ENCODE measurements around the gene ZNF804B. TPM values are rescaled to one million over a fixed set of nuclear protein-coding genes. Genes with fewer than 3 reads are reported as not detected.

Gene ZNF804B
- total RNA-seq, 4 donors from 2014 or later, result not detected

DNA sequence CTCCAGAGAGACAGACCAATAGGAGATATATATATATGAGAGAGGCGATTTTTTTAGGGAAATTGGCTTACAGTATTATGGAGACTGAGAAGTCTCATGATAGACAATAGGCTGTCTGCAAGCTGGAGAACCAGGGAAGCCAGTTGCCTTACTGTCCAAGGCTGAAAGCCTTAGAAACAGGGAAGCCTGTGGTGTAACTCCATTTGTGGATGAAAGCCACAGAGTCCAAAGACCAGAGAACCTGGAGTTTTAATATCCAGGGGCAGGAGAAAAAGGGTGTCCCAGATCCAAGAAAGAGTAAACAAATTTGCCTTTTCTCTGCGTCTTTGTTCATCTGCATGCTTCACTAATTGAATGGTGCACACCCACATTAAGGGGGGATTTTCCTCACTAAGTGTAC is 107.7 kb downstream of the ZNF804B start:
- TF ChIP-seq, protein P1, sequence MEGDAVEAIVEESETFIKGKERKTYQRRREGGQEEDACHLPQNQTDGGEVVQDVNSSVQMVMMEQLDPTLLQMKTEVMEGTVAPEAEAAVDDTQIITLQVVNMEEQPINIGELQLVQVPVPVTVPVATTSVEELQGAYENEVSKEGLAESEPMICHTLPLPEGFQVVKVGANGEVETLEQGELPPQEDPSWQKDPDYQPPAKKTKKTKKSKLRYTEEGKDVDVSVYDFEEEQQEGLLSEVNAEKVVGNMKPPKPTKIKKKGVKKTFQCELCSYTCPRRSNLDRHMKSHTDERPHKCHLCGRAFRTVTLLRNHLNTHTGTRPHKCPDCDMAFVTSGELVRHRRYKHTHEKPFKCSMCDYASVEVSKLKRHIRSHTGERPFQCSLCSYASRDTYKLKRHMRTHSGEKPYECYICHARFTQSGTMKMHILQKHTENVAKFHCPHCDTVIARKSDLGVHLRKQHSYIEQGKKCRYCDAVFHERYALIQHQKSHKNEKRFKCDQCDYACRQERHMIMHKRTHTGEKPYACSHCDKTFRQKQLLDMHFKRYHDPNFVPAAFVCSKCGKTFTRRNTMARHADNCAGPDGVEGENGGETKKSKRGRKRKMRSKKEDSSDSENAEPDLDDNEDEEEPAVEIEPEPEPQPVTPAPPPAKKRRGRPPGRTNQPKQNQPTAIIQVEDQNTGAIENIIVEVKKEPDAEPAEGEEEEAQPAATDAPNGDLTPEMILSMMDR (IDR thresholded peaks at IDR 0.05), result no peak
- ATAC-seq (ENCODE audit: low FRiP score), result no peak
- DNase-seq (ENCODE audit: low spot score), result no peak

DNA sequence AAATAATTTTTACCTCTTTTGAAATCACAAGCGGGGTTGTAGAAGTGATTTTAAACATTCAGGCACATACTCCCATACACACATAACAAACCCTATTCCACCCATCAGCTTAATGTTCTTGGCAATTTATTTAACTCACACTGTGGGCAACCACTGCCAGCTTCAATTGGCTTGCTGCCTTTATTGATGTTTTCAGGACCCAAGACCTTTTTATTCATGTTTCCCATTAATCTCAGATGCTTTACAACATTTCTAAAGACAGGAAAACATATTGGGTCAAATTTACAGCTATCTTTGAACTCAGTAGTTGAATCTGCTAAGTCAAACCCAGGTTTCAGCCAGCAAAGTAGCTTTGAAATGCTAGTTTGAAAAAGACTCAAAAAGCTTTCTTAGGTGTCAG is 109.0 kb downstream of the ZNF804B start:
- ATAC-seq (ENCODE audit: low FRiP score) (no peak), DNase-seq (ENCODE audit: low spot score) (no peak)
- TF ChIP-seq, protein P1 (IDR thresholded peaks at IDR 0.05), result no peak

DNA sequence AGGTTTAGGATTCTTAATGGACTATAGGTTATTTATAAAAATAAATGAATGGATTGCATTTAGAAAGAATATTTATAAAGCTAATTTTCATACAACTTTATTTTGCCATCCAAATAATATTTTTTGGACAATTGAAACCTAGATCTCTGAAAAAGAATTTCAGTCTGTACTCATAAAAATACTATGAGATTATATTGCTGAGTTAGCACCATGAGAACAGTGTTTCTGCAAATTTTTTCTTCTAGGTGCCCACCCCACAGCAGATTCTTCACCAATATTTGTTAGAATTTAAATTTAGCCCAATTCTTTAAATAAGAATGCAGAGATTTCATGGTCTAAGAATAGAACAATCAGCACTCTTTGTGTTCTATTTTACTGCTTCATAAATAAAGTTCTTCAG is 121.6 kb downstream of the ZNF804B start:
- DNase-seq (ENCODE audit: low spot score) (no peak), ATAC-seq (ENCODE audit: low FRiP score) (no peak)
- TF ChIP-seq, protein P1 (IDR thresholded peaks at IDR 0.05), result no peak

DNA sequence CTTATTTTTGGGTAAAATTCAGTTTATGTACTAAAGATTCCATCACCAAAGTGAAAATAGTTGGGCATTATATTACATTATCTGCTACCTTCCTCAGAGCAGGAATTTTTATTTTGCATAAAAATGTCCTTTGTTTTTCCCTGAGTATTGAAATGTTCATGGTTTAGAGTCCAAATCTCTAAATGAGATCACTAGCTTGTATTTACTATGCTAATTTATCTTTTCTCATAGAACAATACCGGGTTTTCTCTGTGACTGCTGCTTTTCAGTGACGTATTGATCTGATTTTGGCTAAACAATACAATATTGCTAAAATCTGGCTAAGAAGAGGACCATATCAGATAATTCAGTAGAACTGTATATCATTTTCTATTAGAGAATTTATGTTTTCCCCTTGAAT is 125.6 kb downstream of the ZNF804B start:
- ATAC-seq (ENCODE audit: low FRiP score) (no peak), DNase-seq (ENCODE audit: low spot score) (no peak)
- TF ChIP-seq, protein P1 (IDR thresholded peaks at IDR 0.05), result no peak

DNA sequence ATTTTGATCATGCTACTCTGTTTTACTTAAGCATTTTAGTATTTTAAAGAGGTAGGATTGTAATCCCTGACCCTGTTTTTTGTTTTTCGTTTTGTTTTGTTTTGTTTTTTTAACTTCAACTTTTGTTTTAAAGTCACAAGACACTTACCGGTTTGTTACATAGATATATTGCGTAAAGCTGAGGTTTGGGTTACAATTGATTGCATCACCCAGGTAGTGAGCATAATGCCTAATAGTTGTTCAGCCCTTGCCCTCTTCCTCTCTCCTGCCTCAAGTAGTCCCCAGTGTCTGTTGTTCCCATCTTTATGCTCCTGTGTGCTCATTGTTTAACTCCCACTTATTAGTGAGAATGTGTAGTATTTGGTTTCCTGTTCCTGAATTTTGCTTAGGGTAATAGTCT is 129.2 kb downstream of the ZNF804B start:
- no peak for DNase-seq (ENCODE audit: low spot score)
- ATAC-seq (ENCODE audit: low FRiP score), result no peak
- TF ChIP-seq, protein P1 (IDR thresholded peaks at IDR 0.05), result no peak

DNA sequence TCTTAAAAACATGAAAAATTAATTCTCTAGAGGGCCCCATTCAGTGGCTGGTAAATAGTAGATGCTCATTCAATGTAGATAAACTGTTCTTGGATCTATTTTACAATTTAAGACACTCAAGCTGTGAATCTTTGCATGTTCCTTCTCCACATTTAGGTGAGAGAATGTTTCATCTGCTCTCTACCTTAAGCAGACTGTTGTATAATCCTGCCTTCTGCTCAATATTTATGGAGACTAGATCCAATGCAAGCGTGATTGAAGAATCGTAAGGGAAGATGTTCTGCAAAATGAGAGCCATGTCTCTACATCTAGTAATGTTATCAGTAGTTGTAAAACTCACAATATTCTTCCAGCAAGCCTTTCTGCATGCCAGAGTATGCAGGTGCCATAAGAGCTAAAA is 151.0 kb downstream of the ZNF804B start:
- DNase-seq (ENCODE audit: low spot score), result no peak
- ATAC-seq (ENCODE audit: low FRiP score), result no peak
- TF ChIP-seq, protein P1 (IDR thresholded peaks at IDR 0.05), result no peak

DNA sequence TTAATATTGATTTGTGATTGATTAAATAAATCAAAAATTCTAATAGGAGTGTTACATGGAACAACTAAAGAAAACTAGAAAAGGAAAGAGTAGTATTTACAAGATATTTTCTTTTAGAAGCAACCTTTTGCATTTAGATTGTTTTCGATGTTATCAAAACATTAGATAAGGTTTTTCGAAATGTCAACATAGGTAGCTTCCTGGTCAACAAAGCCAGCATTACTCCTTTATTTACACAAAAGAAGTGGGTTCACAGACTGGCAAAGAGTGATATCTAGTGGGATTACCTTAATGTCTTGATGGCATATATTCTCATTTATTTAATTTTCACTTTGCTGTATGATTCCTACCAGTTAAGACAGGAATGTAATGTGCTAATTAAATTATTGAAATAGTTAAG is 153.4 kb downstream of the ZNF804B start:
- TF ChIP-seq, protein P1 (IDR thresholded peaks at IDR 0.05), result no peak
- no peak for ATAC-seq (ENCODE audit: low FRiP score)
- no peak for DNase-seq (ENCODE audit: low spot score)
